ENCODE data around the gene PCYT2. TPM values are rescaled to one million over a fixed set of nuclear protein-coding genes. Genes with fewer than 3 reads are reported as not detected.

The PCYT2 gene
- polyA plus RNA-seq, 3 donors: 30.4 to 76.4 (median 54.3) TPM

DNA sequence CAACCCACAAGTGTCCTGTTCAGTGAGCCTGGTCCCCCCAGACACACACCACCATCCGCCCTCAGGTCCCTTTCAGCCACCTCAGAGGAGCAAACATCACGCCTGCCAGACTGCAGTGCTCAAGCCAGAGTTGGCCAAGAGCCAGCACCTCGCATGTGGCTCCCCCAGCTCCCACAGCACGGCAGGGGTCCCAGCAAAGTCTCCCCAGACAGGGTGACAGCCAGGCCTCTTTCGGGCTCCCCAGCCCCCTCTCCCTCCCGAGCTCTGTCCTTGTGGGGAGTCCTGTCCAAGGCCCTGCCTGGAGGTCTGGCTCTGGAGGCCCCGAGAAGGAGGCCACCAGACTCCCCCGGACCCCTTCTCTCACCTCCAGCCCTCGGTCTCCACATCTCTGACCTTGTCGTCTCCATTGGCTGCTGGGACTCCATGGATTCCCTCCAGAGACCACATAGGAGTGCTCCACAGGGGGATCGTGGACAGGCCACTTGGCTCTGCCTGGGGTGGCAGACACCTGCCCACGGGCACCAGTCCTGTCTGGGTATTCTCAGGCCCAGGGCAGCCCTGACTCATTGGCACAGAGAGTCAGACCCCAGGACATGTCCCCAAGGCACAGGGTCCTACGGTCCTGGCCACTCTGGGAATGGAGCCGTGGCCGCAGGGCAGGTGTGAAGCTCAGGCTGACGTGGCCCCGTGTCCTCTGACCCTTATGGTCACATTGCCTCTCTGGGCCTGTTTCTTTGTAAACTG is 37.6 kb upstream of the PCYT2 start:
- WGBS, 3 donors: 80 to 85% (median 84%) methylated on average over 17 of the region's 17 CpGs
- H3K27ac ChIP-seq (ENCODE audit: low read depth, low read length): no peak overlapping the region

GRCh38 chr17:81947189-81947588 is 36.0 kb upstream of the PCYT2 start, which contains the start of gene MYADML2:
Gene MYADML2, minus strand, starts transcription at chr17:81947233. Its CDS starts 5,492 bp downstream, at chr17:81941741.
- WGBS, 3 donors: 89% methylated on average over 13 of the region's 13 CpGs
- H3K27ac ChIP-seq (ENCODE audit: low read depth, low read length): no peak within 1 kb of the TSS

DNA sequence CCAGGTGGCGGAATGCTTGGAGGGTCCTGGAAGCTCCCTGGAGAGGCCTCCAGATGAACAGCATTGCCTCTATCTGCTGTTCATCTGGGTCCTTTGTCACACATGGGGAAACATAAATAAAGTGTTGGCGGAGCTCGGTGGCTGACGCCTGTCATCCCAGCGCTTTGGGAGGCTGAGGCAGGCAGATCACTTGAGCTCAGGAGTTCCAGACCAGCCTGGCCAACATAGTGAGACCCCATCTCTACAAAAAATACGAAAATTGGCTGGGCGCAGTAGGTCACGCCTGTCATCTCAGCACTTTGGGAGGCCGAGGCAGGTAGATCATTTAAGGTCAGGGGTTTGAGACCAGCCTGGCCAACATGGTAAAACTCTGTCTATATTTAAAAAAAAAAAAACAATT is 33.7 kb upstream of the PCYT2 start:
- WGBS, 3 donors: 86 to 88% (median 87%) methylated on average over 9 of the region's 9 CpGs
- H3K27ac ChIP-seq (ENCODE audit: low read depth, low read length): no peak overlapping the region

GRCh38 chr17:81942167-81942553 is 31.0 kb upstream of the PCYT2 start:
- H3K27ac ChIP-seq (ENCODE audit: low read depth, low read length): no peak overlapping the region
- 46 to 55% (median 48%) methylated on average over 10 to 12 of the region's 12 CpGs for WGBS, 3 donors

GRCh38 chr17:81941484-81942166 is 30.4 kb upstream of the PCYT2 start:
- H3K27ac ChIP-seq (ENCODE audit: low read depth, low read length): no peak overlapping the region
- 44 to 49% (median 48%) methylated on average over 27 to 30 of the region's 30 CpGs for WGBS, 3 donors

DNA sequence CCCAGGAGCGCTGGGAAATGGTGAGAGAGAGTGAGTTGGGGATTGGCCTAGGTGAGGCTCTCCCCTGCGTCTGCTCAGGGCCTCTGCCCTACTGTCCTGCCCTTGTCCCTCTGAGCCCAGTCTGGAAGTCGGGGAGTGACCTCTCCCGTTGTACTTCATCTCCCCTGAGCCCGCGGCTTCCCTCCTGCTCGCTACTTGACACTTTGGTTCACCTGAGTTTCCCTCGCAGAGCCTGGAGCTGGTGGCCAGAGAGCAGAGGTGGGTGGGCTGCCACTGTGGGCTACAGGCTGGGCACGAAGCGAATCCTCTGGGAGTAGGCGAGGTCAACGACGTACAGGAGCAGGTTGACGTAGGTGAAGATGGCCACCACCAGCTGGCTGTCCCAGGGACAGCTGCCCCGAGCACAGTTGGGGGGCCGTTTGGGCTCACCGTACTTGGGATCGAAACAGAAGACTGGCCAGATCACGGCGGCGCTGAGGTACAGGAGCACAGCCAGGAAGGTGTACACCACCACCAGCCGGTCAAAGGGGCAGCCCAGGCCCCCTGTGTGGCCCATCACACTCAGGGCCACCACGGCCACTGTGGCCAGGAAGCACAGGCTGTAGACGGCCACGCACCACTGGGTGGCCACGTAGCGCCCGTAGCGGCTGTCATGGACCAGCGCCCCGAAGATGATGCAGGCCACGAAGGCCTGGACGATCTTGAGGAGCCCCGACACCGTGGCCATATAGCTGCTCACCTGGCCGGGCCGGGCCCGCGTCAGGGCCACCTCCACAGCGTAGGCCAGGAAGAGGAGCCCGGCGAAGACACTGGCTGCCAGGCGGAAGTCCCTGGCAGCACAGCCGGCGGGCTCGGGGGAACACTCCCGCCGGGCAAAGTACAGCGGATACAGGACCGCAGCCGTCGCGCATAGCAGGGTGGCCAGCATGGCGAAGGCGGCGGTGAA is 29.6 kb upstream of the PCYT2 start:
- WGBS, 3 donors: 85 to 92% (median 92%) methylated on average over 54 to 56 of the region's 56 CpGs
- H3K27ac ChIP-seq (ENCODE audit: low read depth, low read length): no peak overlapping the region

GRCh38 chr17:81939881-81940385 is 28.7 kb upstream of the PCYT2 start:
- H3K27ac ChIP-seq (ENCODE audit: low read depth, low read length): no peak overlapping the region
- 58 to 78% (median 61%) methylated on average over 21 of the region's 21 CpGs for WGBS, 3 donors

- no peak overlapping the region for H3K27ac ChIP-seq (ENCODE audit: low read depth, low read length)
- WGBS, 3 donors: 61 to 77% (median 67%) methylated on average over 15 of the region's 15 CpGs
Observed at GRCh38 chr17:81939218-81939617, 28.0 kb upstream of the PCYT2 start.

DNA sequence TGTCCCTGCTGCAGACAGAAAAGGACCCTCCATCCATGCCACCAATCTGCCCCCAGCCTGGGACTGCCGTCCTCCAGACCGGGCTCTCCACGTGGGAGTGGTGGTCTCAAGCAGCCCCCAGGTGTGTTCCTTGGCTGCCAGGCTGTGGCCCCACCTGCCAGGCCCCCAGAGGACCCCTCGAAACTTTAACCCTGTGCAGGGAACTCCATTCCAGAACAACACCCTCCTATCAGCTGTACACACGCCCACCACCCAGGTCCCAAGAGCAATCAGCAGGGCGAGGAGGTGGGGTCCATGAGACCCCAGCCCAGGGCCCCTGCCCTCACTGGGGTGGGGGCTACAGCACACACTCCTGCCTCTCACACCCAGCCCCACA is 24.5 kb upstream of the PCYT2 start:
- H3K27ac ChIP-seq (ENCODE audit: low read depth, low read length): no peak overlapping the region
- WGBS, 3 donors: 69 to 93% (median 92%) methylated on average over 6 of the region's 6 CpGs

DNA sequence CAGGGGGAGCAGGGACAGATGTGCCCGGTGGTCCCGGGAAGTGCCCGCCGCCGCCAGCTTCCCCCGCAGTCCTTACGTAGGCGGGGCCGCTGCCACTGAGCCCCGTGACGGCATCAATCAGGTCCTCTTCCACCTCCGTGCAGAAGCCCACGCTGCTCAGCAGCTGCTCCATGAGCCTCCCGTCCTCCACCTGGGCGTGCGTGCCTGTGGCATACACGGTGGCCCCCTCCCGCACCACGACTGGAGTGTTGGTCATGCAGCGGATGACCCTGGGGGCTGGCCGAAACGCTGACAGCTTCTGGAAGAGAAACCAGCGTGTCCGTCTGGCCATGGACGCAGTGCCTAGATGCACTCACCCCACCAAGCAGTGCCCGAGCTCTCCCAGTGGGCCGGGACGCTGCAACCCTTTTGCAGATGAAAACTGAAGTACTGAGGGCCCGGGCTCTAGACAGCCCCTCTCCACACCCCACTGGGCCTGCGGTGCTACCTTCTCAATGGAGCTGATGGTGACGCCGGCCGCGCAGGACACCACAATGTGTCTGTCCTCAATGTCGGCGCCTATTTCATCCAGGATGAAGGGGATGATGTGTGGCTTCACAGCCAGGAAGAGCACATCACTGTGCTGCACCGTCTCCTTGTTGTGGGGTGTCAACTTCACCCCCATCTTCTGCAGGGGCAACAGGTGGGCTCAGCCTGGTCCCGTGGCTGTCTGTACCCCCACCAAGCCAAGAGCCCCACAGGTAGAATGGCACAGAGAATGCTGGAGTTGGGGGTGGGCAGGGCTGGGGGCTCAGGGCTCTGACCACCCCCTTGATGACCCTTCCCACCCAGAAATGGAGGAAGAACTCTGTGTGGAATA is 23.9 kb upstream of the PCYT2 start:
- H3K27ac ChIP-seq (ENCODE audit: low read depth, low read length): no peak overlapping the region
- WGBS, 3 donors: 90 to 94% (median 93%) methylated on average over 38 of the region's 38 CpGs

DNA sequence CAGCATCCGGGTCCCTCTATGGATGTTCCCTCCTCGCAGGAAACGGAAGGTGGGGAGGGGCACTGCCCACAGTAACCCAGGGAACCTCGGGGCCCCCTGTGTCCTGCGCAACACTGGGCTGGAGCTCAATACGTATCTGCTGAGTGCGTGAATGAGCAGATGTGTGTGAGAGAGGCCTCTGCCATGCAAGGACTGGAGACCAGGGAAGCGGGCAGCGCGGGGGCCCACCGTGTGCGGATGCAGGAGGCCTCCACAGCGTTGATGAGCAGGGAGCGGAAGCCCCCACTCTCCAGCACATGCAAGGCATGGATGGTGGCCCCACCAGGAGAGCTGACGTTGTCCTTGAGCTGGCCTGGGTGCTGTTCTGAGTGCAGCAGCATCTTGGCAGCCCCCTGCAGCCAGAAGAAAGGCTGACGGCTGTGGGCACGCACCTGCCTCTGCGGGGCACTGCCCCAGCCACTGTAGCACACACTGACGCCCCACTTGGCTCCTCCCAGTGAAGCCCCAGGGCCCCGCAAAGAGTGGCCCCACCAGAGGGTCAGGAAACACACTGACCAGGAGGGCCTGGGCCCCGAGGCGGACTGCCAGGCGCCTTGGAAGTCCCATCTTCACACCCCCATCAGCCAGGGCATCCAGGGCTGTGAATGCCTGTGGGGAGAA is 23.0 kb upstream of the PCYT2 start:
- no peak overlapping the region for H3K27ac ChIP-seq (ENCODE audit: low read depth, low read length)
- 83 to 87% (median 85%) methylated on average over 23 of the region's 23 CpGs for WGBS, 3 donors

DNA sequence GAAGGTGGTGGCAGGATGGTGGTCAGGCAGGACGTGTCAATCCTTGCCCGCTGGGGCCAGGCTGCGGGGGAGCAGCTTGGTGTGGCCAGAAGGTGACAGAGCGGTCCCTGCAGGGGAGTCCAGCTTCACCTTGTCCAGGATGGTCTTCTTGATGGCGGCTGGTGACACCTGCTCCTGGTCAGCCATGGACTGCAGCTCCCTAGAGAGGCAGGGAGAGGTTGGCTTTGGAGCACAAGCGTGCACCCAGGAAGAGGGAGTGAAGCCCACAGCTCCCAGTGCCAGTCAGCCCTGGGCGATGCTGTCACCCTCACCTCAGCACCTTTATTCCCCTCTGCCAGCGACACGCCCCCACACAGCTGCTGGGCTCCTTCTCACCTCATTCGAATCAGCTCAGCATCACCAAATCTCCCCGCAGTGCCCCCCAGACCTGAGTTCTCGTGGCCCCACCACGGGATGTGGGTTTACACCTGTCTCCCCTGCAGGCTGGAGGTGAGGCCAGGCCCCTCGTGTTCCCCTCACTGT is 22.0 kb upstream of the PCYT2 start:
- 87 to 93% (median 89%) methylated on average over 14 of the region's 14 CpGs for WGBS, 3 donors
- no peak overlapping the region for H3K27ac ChIP-seq (ENCODE audit: low read depth, low read length)

- 79 to 91% (median 90%) methylated on average over 9 of the region's 9 CpGs for WGBS, 3 donors
- H3K27ac ChIP-seq (ENCODE audit: low read depth, low read length): no peak overlapping the region
Observed at GRCh38 chr17:81932333-81932983, 21.3 kb upstream of the PCYT2 start.

DNA sequence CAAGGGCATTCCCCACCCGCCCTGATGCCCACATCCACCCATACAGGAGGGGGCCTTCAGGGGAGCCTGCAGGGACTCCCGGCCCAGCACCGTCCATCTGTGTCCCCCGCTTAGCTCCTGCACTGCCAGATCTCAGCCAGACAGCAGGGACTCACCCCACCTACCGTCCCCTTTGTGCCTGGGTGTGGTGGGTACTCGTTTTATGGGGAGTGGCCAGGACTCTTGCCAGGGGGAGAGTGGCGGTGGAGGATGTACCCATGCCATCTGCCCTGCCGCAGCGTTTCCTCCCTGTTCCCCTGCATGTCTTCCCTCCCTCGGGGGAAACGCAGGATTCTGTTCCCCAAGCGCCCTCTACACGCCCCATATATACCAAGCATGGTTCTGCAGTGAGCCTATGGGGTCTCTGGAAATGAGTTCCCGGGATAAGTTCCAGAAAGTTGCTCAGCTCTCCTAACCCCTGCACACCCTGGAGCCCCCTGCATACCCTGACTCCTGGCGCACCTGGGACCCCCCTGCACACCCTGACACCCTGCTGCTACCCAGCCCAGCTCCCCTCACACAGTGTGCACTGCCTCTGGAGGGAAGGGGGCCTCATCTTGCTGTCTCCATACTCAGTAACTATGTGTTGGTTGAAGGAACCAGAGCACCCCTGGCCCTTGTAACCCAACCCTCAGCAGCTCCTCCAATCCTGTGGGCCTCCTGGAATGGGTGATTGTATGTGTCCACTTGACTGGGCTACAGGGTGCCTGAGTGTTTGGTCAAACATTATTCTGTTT is 20.5 kb upstream of the PCYT2 start:
- no peak overlapping the region for H3K27ac ChIP-seq (ENCODE audit: low read depth, low read length)
- WGBS, 3 donors: 30 to 47% (median 35%) methylated on average over 15 of the region's 15 CpGs

- WGBS, 3 donors: 63 to 70% (median 65%) methylated on average over 13 of the region's 13 CpGs
- no peak overlapping the region for H3K27ac ChIP-seq (ENCODE audit: low read depth, low read length)
Observed at GRCh38 chr17:81931189-81931556, 20.0 kb upstream of the PCYT2 start.
